Mucosa of descending colon (tissue), 3 donors: ENCODE data around the gene KLHL11. TPM values are rescaled to one million over a fixed set of nuclear protein-coding genes. Genes with fewer than 3 reads are reported as not detected.

Experiments used
- ATAC-seq: fragments of 200-7000 bp; cut with Tn5 transposase; one replicate; pipeline ENCODE4 v1.9.1; 2020; ENCODE audit warnings: mild to moderate bottlenecking, moderate library complexity
- DNase-seq, 3 donors: peaks; one replicate each; pipeline ENCODE4 v3.0.0-alpha.2; 2020
- H3K36me3 ChIP-seq: fragments of 200-600 bp; one replicate; pipeline ENCODE4 v1.8.0; 2021; ENCODE audit warnings: low read depth, mild to moderate bottlenecking
- H3K4me1 ChIP-seq: fragments of 200-600 bp; one replicate; pipeline ENCODE4 v1.8.0; 2021; ENCODE audit warnings: low read depth, mild to moderate bottlenecking
- H3K4me3 ChIP-seq: fragments of 200-600 bp; one replicate; pipeline ENCODE4 v1.8.0; 2021; ENCODE audit warnings: mild to moderate bottlenecking
- H3K9me3 ChIP-seq: fragments of 200-600 bp; one replicate; pipeline ENCODE4 v1.8.0; 2021; ENCODE audit warnings: mild to moderate bottlenecking
- intact Hi-C, 2 donors: fragments of 100-400 bp; cut with DNase I in 1 of 2; cut with micrococcal nuclease in 1 of 2; formaldehyde crosslinking; loops; one replicate each; pipeline versions ENCODE4 v1.11.0 to v1.11.1; 2022; cut with DNase I, micrococcal nuclease
- total RNA-seq, 3 donors: library from RNA; stranded (reverse); fragmentation: NEBNext Ultra II Directional in 2 of 3; extraction: Animal tissue kit (Norgen Biotek cat#: 25700) in 2 of 3; gene quantifications; one replicate each; pipeline versions ENCODE4 v1.2.1 to v1.2.4, GENCODE V29; 2021 to 2023
- TF ChIP-seq, protein P1 (sequence below): fragments of 200-600 bp; IDR thresholded peaks from one replicate; pipeline ENCODE4 v1.8.0; 2022; ENCODE audit warnings: antibody characterized with exemption, mild to moderate bottlenecking
- donor health status: DM: no; HTN: no; CAD: no; lungs with moderate emphysema.
- donor health status: DM: no; HTN: no; CAD: no.
- donor health status: DM: no; HTN: yes; CAD: no.

The KLHL11 gene
- total RNA-seq, 3 donors from 2014 or later: 7.6 to 14.7 (median 8.5) TPM

DNA sequence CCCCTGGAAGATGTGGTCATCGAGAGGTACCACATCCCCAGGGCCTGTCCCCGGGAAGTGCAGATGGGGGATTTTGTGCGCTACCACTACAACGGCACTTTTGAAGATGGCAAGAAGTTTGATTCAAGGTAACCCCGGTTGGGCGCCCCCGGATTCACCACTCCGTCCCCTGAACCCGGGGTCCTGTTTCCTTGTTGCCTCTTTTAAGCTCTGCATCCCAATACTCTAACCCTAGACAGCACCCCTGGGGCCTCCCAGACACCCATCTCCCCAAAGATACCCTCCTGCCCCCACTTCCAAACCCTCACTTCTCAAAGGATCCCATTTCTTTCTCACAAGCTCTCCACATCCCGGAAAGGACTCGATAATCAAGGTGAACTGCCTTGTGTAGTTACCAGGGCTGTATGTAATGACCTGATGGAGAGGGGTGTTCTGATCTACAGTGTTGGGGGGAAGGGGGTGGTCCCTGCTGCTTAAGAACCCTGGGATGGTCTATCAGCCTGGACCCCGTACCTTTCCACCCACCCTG lies 52.0 kb downstream of the KLHL11 start:
- ATAC-seq (no peak), DNase-seq (no peak)
- Histone ChIP-seq H3K9me3 (no peaks in the 10 kb centered on the region), H3K4me1 (peaks cover 23% of the 10 kb centered on the region), H3K4me3 (no peak overlapping the region), H3K36me3 (no peaks in the 10 kb centered on the region)
- intact Hi-C loops: no loop called here
- TF ChIP-seq, protein P1, sequence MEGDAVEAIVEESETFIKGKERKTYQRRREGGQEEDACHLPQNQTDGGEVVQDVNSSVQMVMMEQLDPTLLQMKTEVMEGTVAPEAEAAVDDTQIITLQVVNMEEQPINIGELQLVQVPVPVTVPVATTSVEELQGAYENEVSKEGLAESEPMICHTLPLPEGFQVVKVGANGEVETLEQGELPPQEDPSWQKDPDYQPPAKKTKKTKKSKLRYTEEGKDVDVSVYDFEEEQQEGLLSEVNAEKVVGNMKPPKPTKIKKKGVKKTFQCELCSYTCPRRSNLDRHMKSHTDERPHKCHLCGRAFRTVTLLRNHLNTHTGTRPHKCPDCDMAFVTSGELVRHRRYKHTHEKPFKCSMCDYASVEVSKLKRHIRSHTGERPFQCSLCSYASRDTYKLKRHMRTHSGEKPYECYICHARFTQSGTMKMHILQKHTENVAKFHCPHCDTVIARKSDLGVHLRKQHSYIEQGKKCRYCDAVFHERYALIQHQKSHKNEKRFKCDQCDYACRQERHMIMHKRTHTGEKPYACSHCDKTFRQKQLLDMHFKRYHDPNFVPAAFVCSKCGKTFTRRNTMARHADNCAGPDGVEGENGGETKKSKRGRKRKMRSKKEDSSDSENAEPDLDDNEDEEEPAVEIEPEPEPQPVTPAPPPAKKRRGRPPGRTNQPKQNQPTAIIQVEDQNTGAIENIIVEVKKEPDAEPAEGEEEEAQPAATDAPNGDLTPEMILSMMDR: no peak

DNA sequence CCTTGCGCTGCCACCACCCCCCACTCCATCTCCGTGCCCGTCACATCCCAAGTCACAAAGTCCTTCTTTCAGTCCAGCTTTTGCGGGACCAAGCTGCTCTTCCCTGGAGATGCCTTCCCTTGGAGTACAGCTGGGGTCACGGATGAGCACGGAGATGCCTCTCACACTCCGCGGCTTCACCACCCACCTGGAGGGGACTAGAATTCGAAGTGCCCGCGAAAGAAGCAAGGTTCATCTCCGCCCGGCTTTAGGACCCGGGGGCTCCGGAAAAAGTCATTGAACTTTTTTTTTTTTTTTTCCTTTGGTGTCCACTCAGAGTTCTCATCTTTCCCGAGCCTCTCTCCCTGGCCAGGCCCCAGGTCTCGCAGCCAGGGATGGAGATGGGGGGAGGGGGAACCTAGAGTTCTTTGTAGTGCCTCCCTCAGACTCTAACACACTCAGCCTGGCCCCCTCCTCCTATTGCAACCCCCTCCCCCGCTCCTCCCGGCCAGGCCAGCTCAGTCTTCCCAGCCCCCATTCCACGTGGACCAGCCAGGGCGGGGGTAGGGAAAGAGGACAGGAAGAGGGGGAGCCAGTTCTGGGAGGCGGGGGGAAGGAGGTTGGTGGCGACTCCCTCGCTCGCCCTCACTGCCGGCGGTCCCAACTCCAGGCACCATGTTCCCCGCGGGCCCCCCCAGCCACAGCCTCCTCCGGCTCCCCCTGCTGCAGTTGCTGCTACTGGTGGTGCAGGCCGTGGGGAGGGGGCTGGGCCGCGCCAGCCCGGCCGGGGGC lies 52.7 kb downstream of the KLHL11 start, which contains the start of gene FKBP10:
FKBP10 (plus strand) TSS at position 624 of the 771 bp plus-strand sequence; CDS start at position 655, 31 bp downstream.
- intact Hi-C loops: no loop called here
- no peaks in the 10 kb centered on the region for H3K36me3 ChIP-seq
- ATAC-seq: peak; percentile 21
- no peaks in the 10 kb centered on the region for H3K9me3 ChIP-seq
- peak within 1 kb of the TSS; percentile 35 for H3K4me3 ChIP-seq
- TF ChIP-seq, protein P1: no peak
- DNase-seq: peak in 2 of 3 donors; percentile 53 to 63
- H3K4me1 ChIP-seq: peaks cover 29% of the 10 kb centered on the region

DNA sequence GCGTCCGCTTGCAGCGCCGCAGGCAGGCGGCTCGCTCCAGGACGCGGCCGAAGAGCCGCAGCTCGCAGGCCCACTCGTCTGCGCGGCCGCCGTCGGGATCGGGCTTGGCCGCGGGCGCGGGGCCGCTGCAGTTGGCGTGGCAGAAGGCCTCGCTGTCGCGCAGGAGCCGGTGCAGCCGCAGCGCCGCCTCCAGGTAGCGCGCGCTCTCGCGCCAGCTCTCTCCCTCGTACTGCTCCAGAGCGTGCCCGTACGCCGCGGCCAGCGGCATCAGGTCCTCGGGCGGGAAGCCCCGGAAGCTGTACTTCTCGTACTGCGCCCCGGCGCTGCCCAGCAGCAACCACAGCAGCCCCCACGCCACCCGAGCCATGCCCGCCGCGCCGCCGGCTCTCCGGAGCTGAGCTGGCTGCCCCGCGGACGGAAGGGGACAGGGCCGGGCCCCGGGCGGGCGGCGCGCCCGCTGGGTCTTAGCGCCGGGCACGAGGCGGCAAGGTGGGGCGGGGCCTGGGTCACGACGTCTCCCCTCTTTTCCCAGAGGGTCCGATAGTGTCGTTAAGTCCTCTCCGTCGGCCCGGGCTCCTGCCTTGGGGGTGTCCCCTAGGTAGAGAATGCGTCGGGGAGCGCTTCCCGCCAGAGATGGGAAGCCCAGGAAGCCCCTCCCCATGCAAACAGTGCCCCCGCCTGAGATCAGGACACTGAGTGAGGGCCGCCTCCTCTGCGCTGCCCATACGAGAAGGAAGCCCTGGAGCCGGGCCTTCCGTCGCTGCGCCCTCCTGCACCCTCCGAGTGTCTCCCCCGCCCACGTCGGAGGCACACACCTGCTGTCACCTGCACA lies 53.5 kb downstream of the KLHL11 start, which contains the start of gene P3H4:
P3H4 (minus strand) TSS at position 401 of the 832 bp plus-strand sequence; CDS start at position 367, 34 bp downstream.
- ATAC-seq (peak; percentile 89), DNase-seq (peak; percentile 86 to 90 (median 87))
- intact Hi-C loops: no loop called here

DNA sequence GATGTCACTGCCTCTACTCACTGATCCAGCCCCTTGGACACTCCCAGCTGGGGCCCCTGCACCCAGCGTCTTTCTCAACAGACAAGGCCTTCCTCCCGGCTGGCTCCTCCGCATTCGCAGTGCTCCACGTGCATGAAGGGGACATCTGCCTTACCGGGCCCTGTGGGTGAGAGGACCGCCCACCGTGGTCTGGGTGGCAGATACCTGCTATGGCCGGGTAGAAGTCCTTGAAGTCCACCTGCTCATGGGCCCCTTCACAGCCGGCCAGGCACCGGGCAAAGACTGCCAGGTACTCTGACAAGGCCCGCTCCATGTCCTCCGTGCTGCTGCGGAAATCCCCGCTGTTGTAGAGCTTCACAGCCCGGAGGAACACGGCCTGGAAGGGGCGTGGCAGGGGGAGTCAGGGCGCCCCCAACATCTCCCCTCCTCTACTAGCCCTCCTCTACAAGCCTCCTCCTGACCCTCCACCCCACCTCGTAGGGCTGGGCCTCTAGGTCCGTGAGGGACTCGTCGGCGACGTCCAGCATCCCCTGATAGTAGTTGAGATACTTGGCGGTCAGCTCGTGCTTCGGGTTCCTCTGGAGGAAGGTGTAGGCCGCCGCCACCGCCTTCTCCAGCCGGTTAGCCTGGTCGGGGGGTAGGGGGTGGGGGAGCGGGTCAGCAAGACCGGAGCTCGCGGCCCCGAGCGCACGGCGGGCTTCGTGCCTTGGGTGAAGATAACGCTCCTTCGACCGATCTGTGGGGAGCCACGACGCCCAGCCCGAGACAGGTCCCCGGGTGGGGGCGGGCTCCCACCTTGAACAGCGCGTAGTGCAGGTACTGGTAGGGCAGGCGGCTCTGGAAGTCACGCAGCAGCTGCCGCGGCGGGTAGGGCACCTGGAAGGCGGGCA lies 54.3 kb downstream of the KLHL11 start:
- H3K4me3 ChIP-seq: peak overlapping the region; percentile 35
- DNase-seq (peak in 2 of 3 donors; percentile 32 to 64), ATAC-seq (peak; percentile 35)
- TF ChIP-seq, protein P1: no peak
- H3K36me3 ChIP-seq: no peaks in the 10 kb centered on the region
- H3K9me3 ChIP-seq: no peaks in the 10 kb centered on the region
- H3K4me1 ChIP-seq: peaks cover 40% of the 10 kb centered on the region
- intact Hi-C loops: no loop called here

More for the DNA sequence above, 53.5 kb downstream of the KLHL11 start, which contains the start of gene P3H4:
- Histone ChIP-seq H3K4me1 (peaks cover 35% of the 10 kb centered on the region), H3K9me3 (no peaks in the 10 kb centered on the region), H3K36me3 (no peaks in the 10 kb centered on the region), H3K4me3 (peak within 1 kb of the TSS; percentile 35)
- TF ChIP-seq, protein P1: peak; percentile 86
